NB4 (cell line): ENCODE measurements around the gene TPMT.

ENCODE experiments used
- DNase-seq: peaks from one replicate; pipeline ENCODE4 v3.0.0; 2010; ENCODE audit warnings: low read depth
- H3K4me3 ChIP-seq: one replicate; pipeline ENCODE4 v1.5.1; 2011; ENCODE audit warnings: mild to moderate bottlenecking, low read depth, low read length, moderate library complexity
- MYC ChIP-seq: IDR thresholded peaks from 2 replicates; pipeline ENCODE4 v1.6.1; 2011; ENCODE audit warnings: low read depth, low read length
- POLR2A ChIP-seq: IDR thresholded peaks from 2 replicates; pipeline ENCODE4 v1.6.1; 2011; ENCODE audit warnings: mild to moderate bottlenecking; ENCODE audit not compliant: insufficient read length; ENCODE audit errors: extremely low read depth
- TF ChIP-seq, protein P1 (sequence below): IDR thresholded peaks from one replicate; pipeline ENCODE4 v1.5.1; 2012; ENCODE audit warnings: low read depth, low read length
- TF ChIP-seq, protein P2 (sequence below): IDR thresholded peaks from 2 replicates; pipeline ENCODE4 v1.6.1; 2011; ENCODE audit warnings: low read depth, low read length

TPMT gene

DNA sequence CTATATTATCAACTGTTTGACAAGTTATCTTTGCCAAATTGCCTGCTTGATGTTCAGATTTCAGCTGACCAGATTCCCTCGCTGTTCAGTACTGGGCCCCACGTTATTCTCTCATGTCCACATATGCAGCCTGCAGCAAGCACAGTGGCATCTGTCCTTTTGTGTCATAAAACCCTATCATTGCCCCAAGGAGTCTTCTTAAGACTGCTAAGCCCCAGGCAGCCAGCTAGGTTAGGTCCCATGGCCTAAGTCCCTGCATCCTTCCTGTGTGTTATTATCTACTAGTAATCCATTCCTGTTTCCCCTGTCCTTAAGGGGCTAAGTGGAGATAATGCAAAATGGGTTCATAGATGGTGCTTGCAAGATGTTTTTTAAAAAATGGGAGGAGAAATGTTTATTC is 7.5 kb upstream of the TPMT start:
- DNase-seq: no peak
- no peak overlapping the region for H3K4me3 ChIP-seq
- TF ChIP-seq, protein P1, sequence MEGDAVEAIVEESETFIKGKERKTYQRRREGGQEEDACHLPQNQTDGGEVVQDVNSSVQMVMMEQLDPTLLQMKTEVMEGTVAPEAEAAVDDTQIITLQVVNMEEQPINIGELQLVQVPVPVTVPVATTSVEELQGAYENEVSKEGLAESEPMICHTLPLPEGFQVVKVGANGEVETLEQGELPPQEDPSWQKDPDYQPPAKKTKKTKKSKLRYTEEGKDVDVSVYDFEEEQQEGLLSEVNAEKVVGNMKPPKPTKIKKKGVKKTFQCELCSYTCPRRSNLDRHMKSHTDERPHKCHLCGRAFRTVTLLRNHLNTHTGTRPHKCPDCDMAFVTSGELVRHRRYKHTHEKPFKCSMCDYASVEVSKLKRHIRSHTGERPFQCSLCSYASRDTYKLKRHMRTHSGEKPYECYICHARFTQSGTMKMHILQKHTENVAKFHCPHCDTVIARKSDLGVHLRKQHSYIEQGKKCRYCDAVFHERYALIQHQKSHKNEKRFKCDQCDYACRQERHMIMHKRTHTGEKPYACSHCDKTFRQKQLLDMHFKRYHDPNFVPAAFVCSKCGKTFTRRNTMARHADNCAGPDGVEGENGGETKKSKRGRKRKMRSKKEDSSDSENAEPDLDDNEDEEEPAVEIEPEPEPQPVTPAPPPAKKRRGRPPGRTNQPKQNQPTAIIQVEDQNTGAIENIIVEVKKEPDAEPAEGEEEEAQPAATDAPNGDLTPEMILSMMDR: no peak

DNA sequence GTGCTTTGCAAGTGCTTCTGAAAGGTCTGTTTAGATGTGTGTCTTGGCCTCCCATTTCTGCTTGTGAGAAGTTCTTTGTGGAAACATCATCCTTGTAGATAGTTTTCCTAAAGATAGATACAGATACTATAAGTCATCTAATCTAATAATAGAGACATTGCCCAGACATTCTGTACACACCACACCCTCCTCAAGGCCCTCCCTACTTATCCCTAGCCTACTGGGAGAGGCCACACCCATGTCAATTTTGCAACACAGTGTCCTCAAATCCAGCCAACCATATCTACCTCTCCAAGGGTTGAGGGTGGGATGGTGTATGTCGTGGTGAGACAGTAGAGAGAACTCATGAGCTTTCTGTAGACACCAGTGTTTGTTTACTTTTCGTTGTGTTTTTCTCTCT is 6.6 kb upstream of the TPMT start:
- no peak for TF ChIP-seq MYC
- TF ChIP-seq POLR2A: no peak
- TF ChIP-seq, protein P2, sequence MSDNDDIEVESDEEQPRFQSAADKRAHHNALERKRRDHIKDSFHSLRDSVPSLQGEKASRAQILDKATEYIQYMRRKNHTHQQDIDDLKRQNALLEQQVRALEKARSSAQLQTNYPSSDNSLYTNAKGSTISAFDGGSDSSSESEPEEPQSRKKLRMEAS: no peak
- TF ChIP-seq, protein P1: no peak
- H3K4me3 ChIP-seq: no peak overlapping the region
- no peak for DNase-seq

DNA sequence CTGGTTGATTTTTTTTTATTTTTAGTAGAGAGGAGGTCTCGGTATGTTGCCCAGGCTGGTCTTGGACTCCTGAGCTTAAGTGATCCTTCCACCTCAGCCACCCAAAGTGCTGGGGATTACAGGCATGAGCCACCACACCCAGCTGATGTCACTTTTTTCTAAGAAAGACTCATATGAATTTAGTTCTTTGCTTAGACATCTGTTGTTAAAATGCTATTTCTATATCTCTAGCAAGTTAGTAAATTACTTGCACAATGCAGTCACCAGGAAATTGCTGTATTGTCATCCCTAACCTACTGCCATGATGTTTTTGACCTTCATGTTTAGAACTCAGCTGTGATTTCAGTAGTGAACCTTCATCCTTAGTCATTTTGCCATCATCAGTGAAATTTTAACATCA is 6.0 kb upstream of the TPMT start:
- no peak for DNase-seq
- TF ChIP-seq, protein P1: no peak
- TF ChIP-seq MYC: no peak
- no peak for TF ChIP-seq POLR2A
- TF ChIP-seq, protein P2: no peak

DNA sequence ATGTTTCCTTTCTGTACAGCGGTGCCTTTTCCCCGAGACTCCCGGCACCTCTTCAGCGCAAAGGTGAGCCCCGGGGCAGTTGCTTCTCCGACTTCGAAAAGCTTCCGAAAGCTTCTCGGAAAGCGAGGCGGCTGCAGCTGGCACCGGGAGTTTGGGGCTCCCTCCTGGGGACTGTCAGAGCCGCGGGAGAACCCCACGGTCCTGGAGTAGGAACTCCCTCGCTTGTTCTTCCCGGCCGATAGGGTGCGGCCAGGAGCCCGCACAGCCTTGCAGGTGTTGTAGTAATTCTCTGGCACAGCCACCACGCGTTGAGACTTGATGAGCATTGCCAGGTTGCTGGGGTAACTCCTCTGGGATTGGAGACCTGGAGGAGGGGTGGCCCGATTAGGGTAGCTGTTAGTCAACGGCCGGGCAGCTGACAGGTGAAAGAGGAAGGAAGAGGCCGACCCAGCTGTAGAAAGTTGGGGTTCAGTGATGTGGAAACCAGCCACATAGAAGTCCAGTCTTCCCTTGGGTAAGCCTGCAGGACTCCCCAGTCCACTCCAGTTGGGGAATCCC is 1.1 kb upstream of the TPMT start:
- DNase-seq: peak; percentile 77
- TF ChIP-seq, protein P1: peak; percentile 12
- no peak for TF ChIP-seq MYC
- TF ChIP-seq, protein P2: no peak
- TF ChIP-seq POLR2A: no peak
- peak overlapping the region; percentile 81 for H3K4me3 ChIP-seq

More for the DNA sequence above, 6.0 kb upstream of the TPMT start:
- no peak overlapping the region for H3K4me3 ChIP-seq

DNA sequence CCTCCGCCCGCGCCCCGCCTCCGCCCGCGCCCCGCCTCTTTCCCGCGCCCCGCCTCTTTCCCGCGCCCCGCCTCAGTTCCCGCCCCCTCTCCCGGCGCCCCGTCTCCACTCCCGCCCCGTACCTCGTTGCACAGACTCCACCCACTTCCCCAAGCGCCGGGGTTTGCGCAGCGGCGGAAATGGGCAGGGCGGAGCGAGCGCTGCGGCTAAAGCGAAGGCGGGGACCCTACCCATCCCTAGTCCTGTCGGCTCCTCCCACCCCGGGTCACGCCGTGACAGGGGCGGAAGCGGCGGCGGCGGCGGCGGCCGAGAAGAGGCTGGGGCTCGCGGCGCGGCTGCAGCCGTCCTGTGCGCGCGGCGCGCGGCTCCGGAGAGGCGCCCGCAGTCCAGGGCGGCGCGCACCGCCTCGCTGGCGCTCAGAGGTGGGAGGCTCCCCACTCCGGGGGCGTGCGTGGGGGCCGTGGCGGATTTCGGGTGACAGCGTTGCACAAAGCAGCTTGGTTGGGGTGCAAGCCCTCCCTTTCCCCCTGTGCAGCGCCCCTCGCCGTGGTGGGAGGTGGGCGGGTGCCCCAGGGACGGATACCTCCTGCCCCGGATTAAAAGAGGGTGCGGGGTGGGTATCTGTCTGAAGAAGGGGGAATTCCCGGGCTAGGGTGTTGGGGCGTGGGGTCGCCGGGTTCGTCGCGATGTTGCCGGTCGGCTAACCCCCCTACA is 430 bp upstream of the TPMT start, which contains the start of gene KDM1B:
TSS of gene KDM1B (plus strand) at position 273 of the 714 bp plus-strand sequence. CDS start 4,474 bp downstream, outside the sequence.
- peak within 1 kb of the TSS; percentile 98 for H3K4me3 ChIP-seq
- peak; percentile 98 for DNase-seq
- TF ChIP-seq, protein P1: no peak
- TF ChIP-seq, protein P2: no peak
- TF ChIP-seq POLR2A (peak; percentile 51), MYC (peak; percentile 7; the same call in 1 of the 2 replicates)
